HEK293 (cell line): Measurements from ENCODE around the gene MAP3K8.

Experiments used
- CTCF ChIA-PET: fragments of 350-600 bp; formaldehyde crosslinking; extraction: SDS; loops from one replicate; lab custom pipeline; 2021; ENCODE audit warnings: antibody characterized with exemption; lab: Yijun Ruan, JAX
- POLR2A ChIA-PET: fragments of 300-600 bp; formaldehyde crosslinking; extraction: SDS; loops from one replicate; lab custom pipeline; 2020; ENCODE audit warnings: antibody characterized with exemption, inconsistent platforms; lab: Yijun Ruan, JAX
- H3K27ac ChIP-seq: fragments of 200-500 bp; sonication (Bioruptor generic); 2 replicates; pipeline ENCODE4 v1.5.1; 2014; ENCODE audit warnings: low read depth, low read length, control low read depth, inconsistent platforms; ENCODE audit errors: extremely low read depth
- H3K36me3 ChIP-seq, 2 experiments: fragments of 200-500 bp in 1 of 2; sonication (Bioruptor generic) in 1 of 2; 1 replicate in 1 of 2; 2 replicates in 1 of 2; pipeline ENCODE4 v1.5.1; 2014 to 2017; ENCODE audit warnings: inconsistent platforms in 2 of 2, low read length in 2 of 2; ENCODE audit not compliant: control insufficient read depth in 2 of 2, insufficient read depth in 1 of 2
- H3K4me1 ChIP-seq: fragments of 200-500 bp; sonication (Bioruptor generic); 2 replicates; pipeline ENCODE4 v1.5.1; 2014; ENCODE audit warnings: mild to moderate bottlenecking, low read length, inconsistent platforms; ENCODE audit not compliant: control insufficient read depth, insufficient read depth
- H3K4me3 ChIP-seq: 2 replicates; pipeline ENCODE4 v1.5.1; 2011; ENCODE audit warnings: low read depth, mild to moderate bottlenecking, control low read depth, low read length, moderate library complexity
- H3K9me3 ChIP-seq: fragments of 200-500 bp; sonication (Bioruptor generic); 2 replicates; pipeline ENCODE4 v1.5.1; 2014; ENCODE audit warnings: low read depth, low read length, inconsistent platforms; ENCODE audit not compliant: control insufficient read depth, insufficient read depth
- GLI4 ChIP-seq: fragments of 450-650 bp; formaldehyde crosslinking; IDR thresholded peaks from 2 replicates; pipeline ENCODE4 v1.5.1; 2016; ENCODE audit warnings: missing biosample characterization, missing genetic modification characterization
- KLF16 ChIP-seq: fragments of 450-650 bp; formaldehyde crosslinking; IDR thresholded peaks from 2 replicates; pipeline ENCODE4 v1.5.1; 2017; ENCODE audit warnings: missing biosample characterization, missing genetic modification characterization
- OSR2 ChIP-seq: fragments of 450-650 bp; formaldehyde crosslinking; IDR thresholded peaks from 2 replicates; pipeline ENCODE4 v1.5.1; 2016; ENCODE audit warnings: missing biosample characterization, missing genetic modification characterization
- ZNF114 ChIP-seq: fragments of 450-650 bp; formaldehyde crosslinking; IDR thresholded peaks from 2 replicates; pipeline ENCODE4 v1.5.0; 2017; ENCODE audit warnings: missing biosample characterization, missing genetic modification characterization
- ZNF121 ChIP-seq: fragments of 450-650 bp; formaldehyde crosslinking; IDR thresholded peaks from 2 replicates; pipeline ENCODE4 v1.5.1; 2016; ENCODE audit warnings: missing biosample characterization, missing genetic modification characterization
- ZNF138 ChIP-seq: fragments of 450-650 bp; formaldehyde crosslinking; IDR thresholded peaks from 2 replicates; pipeline ENCODE4 v1.5.1; 2016; ENCODE audit warnings: missing biosample characterization, missing genetic modification characterization, borderline replicate concordance
- ZNF155 ChIP-seq: fragments of 450-650 bp; formaldehyde crosslinking; IDR thresholded peaks from 2 replicates; pipeline ENCODE4 v1.5.1; 2016; ENCODE audit warnings: missing biosample characterization, missing genetic modification characterization
- ZNF16 ChIP-seq: fragments of 450-650 bp; formaldehyde crosslinking; IDR thresholded peaks from 2 replicates; pipeline ENCODE4 v1.5.1; 2016; ENCODE audit warnings: low read depth, missing biosample characterization, missing genetic modification characterization
- ZNF169 ChIP-seq: fragments of 450-650 bp; formaldehyde crosslinking; IDR thresholded peaks from 2 replicates; pipeline ENCODE4 v1.5.1; 2016; ENCODE audit warnings: missing biosample characterization, missing genetic modification characterization
- ZNF202 ChIP-seq: fragments of 450-650 bp; formaldehyde crosslinking; IDR thresholded peaks from 2 replicates; pipeline ENCODE4 v1.5.1; 2016; ENCODE audit warnings: missing biosample characterization, missing genetic modification characterization, borderline replicate concordance
- ZNF23 ChIP-seq: fragments of 450-650 bp; formaldehyde crosslinking; IDR thresholded peaks from 2 replicates; pipeline ENCODE4 v1.5.1; 2016; ENCODE audit warnings: missing biosample characterization, missing genetic modification characterization, borderline replicate concordance
- ZNF292 ChIP-seq: fragments of 450-650 bp; formaldehyde crosslinking; IDR thresholded peaks from 2 replicates; pipeline ENCODE4 v1.5.1; 2016; ENCODE audit warnings: low read depth, missing biosample characterization, missing genetic modification characterization, borderline replicate concordance
- ZNF350 ChIP-seq: fragments of 450-650 bp; formaldehyde crosslinking; IDR thresholded peaks from 2 replicates; pipeline ENCODE4 v1.5.0; 2017; ENCODE audit warnings: missing biosample characterization, mild to moderate bottlenecking, missing genetic modification characterization
- ZNF366 ChIP-seq: fragments of 450-650 bp; formaldehyde crosslinking; conservative IDR thresholded peaks from 2 replicates; pipeline ENCODE4 v1.5.1; 2016; ENCODE audit warnings: missing biosample characterization, missing genetic modification characterization
- ZNF426 ChIP-seq: fragments of 450-650 bp; formaldehyde crosslinking; IDR thresholded peaks from 2 replicates; pipeline ENCODE4 v1.5.1; 2017; ENCODE audit warnings: missing biosample characterization, missing genetic modification characterization, mild to moderate bottlenecking, inconsistent platforms, moderate library complexity
- ZNF473 ChIP-seq: fragments of 450-650 bp; formaldehyde crosslinking; IDR thresholded peaks from 2 replicates; pipeline ENCODE4 v1.5.1; 2017; ENCODE audit warnings: missing biosample characterization, missing genetic modification characterization
- ZNF510 ChIP-seq: fragments of 450-650 bp; formaldehyde crosslinking; IDR thresholded peaks from 2 replicates; pipeline ENCODE4 v1.5.1; 2018; ENCODE audit warnings: mild to moderate bottlenecking, missing genetic modification characterization, missing biosample characterization; ENCODE audit not compliant: insufficient replicate concordance
- ZNF558 ChIP-seq: fragments of 450-650 bp; formaldehyde crosslinking; IDR thresholded peaks from 2 replicates; pipeline ENCODE4 v1.5.1; 2016; ENCODE audit warnings: missing biosample characterization, missing genetic modification characterization
- ZNF621 ChIP-seq: fragments of 450-650 bp; formaldehyde crosslinking; IDR thresholded peaks from 2 replicates; pipeline ENCODE4 v1.5.1; 2017; ENCODE audit warnings: missing biosample characterization, missing genetic modification characterization
- ZNF677 ChIP-seq: fragments of 450-650 bp; IDR thresholded peaks from 2 replicates; pipeline ENCODE4 v1.5.0; 2018; ENCODE audit warnings: missing biosample characterization, mild to moderate bottlenecking, missing genetic modification characterization, moderate library complexity
- ZSCAN23 ChIP-seq: fragments of 450-650 bp; formaldehyde crosslinking; IDR thresholded peaks from 2 replicates; pipeline ENCODE4 v1.5.1; 2016; ENCODE audit warnings: missing biosample characterization, missing genetic modification characterization

Gene MAP3K8

GRCh38 chr10:30493609-30494530, 59.9 kb downstream of the MAP3K8 start:
- Histone ChIP-seq H3K4me3 (no peak overlapping the region), H3K36me3 (no peaks in the 10 kb centered on the region), H3K27ac (no peak overlapping the region), H3K4me1 (no peaks in the 10 kb centered on the region), H3K9me3 (no peaks in the 10 kb centered on the region)
- peak; percentile 46; the same call in 1 of the 2 replicates for TF ChIP-seq ZNF350 (tag by site-specific recombination)
- TF ChIP-seq ZNF473 (tag by site-specific recombination), result no peak
- ChIA-PET CTCF (interaction anchor here (0.9 to 1.0 kb wide), 2 partner anchors 13 to 40 kb away, joined by 3 to 4 read pairs; no protein-coding TSS in a partner anchor), POLR2A (interaction anchor here (0.6 kb wide), 1 partner anchor 23 kb away, joined by 9 read pairs; no protein-coding TSS in a partner anchor)

GRCh38 chr10:30494558-30494957, 60.6 kb downstream of the MAP3K8 start:
- H3K4me3 ChIP-seq, result no peak overlapping the region
- no peaks in the 10 kb centered on the region for H3K9me3 ChIP-seq
- no peaks in the 10 kb centered on the region for H3K4me1 ChIP-seq
- CTCF ChIA-PET, result no interaction called here
- no peak for TF ChIP-seq ZNF558
- TF ChIP-seq ZNF155 (tag by site-specific recombination), result no peak
- TF ChIP-seq OSR2, result no peak
- TF ChIP-seq ZNF138, result no peak
- no peak for TF ChIP-seq ZNF677
- no peak for TF ChIP-seq ZSCAN23 (tag by site-specific recombination)
- no peak for TF ChIP-seq ZNF169
- TF ChIP-seq ZNF292, result no peak
- no peak for TF ChIP-seq KLF16 (tag by site-specific recombination)
- no peak overlapping the region for H3K27ac ChIP-seq
- POLR2A ChIA-PET, result no interaction called here
- no peaks in the 10 kb centered on the region for H3K36me3 ChIP-seq

- Histone ChIP-seq H3K27ac (no peak overlapping the region), H3K9me3 (no peaks in the 10 kb centered on the region), H3K36me3 (no peaks in the 10 kb centered on the region), H3K4me3 (no peak overlapping the region), H3K4me1 (no peaks in the 10 kb centered on the region)
- POLR2A ChIA-PET, result no interaction called here
- CTCF ChIA-PET, result no interaction called here
- TF ChIP-seq GLI4 (tag by site-specific recombination) (no peak), ZNF621 (tag by site-specific recombination) (no peak), ZNF23 (tag by site-specific recombination) (no peak), ZNF426 (tag by site-specific recombination) (no peak), ZNF202 (tag by site-specific recombination) (no peak), ZNF114 (no peak), ZNF16 (no peak)
Measured at GRCh38 chr10:30495687-30496086, 61.7 kb downstream of the MAP3K8 start.

GRCh38 chr10:30499816-30500215, 65.8 kb downstream of the MAP3K8 start:
- Histone ChIP-seq H3K27ac (no peak overlapping the region), H3K4me3 (no peak overlapping the region), H3K9me3 (no peaks in the 10 kb centered on the region), H3K4me1 (no peaks in the 10 kb centered on the region), H3K36me3 (no peaks in the 10 kb centered on the region)
- TF ChIP-seq ZNF121 (tag by site-specific recombination) (no peak), ZNF510 (tag by site-specific recombination) (no peak), ZNF366 (tag by site-specific recombination) (peak; percentile 87)
- ChIA-PET CTCF (interaction anchor here (0.7 kb wide), 1 partner anchor 82 kb away, joined by 3 read pairs; no protein-coding TSS in a partner anchor), POLR2A (no interaction called here)
